H1 (cell line): Measurements from ENCODE around the gene CTIF. TPM values are rescaled to one million over a fixed set of nuclear protein-coding genes. Genes with fewer than 3 reads are reported as not detected.

ENCODE experiments used
- CTBP2 ChIP-seq: IDR thresholded peaks from 2 replicates; pipeline ENCODE4 v1.7.0; 2011; ENCODE audit warnings: borderline replicate concordance, mild to moderate bottlenecking, moderate library complexity, mixed read lengths, low read length; ENCODE audit not compliant: insufficient read depth, insufficient read length
- USF2 ChIP-seq: IDR thresholded peaks from 2 replicates; pipeline ENCODE4 v1.6.1; 2011; ENCODE audit warnings: low read length, improper control_type of control experiment
- polyA plus RNA-seq, 7 experiments: library from polyadenylated mRNA; depleted of rRNA in 3 of 7; stranded (reverse) in 5 of 7; unstranded in 2 of 7; fragments of >200 nt in 5 of 7; fragments of 200-250 nt in 2 of 7; gene quantifications; 1 replicate in 5 of 7; 2 replicates in 1 of 7; 4 replicates in 1 of 7; pipeline versions ENCODE4 v1.2.1 to v1.2.3, GENCODE V29; 2011 to 2013; ENCODE audit warnings: missing spikeins in 2 of 7, mixed read lengths in 2 of 7
- total RNA-seq: library from RNA; stranded (reverse); fragmentation: NEBNext Ultra II Directional; extraction: Animal tissue kit (Norgen Biotek cat#: 25700); gene quantifications from 2 replicates; pipeline ENCODE4 v1.2.1, GENCODE V29; 2021
- TF ChIP-seq, protein P1 (sequence below): fragments of 300-600 bp; sonication (generic); IDR thresholded peaks from 2 replicates; pipeline ENCODE4 v1.7.1; 2012; ENCODE audit warnings: low read length, moderate library complexity, mild to moderate bottlenecking, inconsistent platforms; ENCODE audit not compliant: insufficient replicate concordance

Gene CTIF
- total and polyA plus RNA-seq, 2 of the 8 experiments (the other 6 are each of a cell fraction or from before 2014, with no cell fraction given), result 9.0 to 17.8 TPM

GRCh38 chr18:48600456-48601090 lies 61.7 kb downstream of the CTIF start (continued):
- TF ChIP-seq, protein P1, sequence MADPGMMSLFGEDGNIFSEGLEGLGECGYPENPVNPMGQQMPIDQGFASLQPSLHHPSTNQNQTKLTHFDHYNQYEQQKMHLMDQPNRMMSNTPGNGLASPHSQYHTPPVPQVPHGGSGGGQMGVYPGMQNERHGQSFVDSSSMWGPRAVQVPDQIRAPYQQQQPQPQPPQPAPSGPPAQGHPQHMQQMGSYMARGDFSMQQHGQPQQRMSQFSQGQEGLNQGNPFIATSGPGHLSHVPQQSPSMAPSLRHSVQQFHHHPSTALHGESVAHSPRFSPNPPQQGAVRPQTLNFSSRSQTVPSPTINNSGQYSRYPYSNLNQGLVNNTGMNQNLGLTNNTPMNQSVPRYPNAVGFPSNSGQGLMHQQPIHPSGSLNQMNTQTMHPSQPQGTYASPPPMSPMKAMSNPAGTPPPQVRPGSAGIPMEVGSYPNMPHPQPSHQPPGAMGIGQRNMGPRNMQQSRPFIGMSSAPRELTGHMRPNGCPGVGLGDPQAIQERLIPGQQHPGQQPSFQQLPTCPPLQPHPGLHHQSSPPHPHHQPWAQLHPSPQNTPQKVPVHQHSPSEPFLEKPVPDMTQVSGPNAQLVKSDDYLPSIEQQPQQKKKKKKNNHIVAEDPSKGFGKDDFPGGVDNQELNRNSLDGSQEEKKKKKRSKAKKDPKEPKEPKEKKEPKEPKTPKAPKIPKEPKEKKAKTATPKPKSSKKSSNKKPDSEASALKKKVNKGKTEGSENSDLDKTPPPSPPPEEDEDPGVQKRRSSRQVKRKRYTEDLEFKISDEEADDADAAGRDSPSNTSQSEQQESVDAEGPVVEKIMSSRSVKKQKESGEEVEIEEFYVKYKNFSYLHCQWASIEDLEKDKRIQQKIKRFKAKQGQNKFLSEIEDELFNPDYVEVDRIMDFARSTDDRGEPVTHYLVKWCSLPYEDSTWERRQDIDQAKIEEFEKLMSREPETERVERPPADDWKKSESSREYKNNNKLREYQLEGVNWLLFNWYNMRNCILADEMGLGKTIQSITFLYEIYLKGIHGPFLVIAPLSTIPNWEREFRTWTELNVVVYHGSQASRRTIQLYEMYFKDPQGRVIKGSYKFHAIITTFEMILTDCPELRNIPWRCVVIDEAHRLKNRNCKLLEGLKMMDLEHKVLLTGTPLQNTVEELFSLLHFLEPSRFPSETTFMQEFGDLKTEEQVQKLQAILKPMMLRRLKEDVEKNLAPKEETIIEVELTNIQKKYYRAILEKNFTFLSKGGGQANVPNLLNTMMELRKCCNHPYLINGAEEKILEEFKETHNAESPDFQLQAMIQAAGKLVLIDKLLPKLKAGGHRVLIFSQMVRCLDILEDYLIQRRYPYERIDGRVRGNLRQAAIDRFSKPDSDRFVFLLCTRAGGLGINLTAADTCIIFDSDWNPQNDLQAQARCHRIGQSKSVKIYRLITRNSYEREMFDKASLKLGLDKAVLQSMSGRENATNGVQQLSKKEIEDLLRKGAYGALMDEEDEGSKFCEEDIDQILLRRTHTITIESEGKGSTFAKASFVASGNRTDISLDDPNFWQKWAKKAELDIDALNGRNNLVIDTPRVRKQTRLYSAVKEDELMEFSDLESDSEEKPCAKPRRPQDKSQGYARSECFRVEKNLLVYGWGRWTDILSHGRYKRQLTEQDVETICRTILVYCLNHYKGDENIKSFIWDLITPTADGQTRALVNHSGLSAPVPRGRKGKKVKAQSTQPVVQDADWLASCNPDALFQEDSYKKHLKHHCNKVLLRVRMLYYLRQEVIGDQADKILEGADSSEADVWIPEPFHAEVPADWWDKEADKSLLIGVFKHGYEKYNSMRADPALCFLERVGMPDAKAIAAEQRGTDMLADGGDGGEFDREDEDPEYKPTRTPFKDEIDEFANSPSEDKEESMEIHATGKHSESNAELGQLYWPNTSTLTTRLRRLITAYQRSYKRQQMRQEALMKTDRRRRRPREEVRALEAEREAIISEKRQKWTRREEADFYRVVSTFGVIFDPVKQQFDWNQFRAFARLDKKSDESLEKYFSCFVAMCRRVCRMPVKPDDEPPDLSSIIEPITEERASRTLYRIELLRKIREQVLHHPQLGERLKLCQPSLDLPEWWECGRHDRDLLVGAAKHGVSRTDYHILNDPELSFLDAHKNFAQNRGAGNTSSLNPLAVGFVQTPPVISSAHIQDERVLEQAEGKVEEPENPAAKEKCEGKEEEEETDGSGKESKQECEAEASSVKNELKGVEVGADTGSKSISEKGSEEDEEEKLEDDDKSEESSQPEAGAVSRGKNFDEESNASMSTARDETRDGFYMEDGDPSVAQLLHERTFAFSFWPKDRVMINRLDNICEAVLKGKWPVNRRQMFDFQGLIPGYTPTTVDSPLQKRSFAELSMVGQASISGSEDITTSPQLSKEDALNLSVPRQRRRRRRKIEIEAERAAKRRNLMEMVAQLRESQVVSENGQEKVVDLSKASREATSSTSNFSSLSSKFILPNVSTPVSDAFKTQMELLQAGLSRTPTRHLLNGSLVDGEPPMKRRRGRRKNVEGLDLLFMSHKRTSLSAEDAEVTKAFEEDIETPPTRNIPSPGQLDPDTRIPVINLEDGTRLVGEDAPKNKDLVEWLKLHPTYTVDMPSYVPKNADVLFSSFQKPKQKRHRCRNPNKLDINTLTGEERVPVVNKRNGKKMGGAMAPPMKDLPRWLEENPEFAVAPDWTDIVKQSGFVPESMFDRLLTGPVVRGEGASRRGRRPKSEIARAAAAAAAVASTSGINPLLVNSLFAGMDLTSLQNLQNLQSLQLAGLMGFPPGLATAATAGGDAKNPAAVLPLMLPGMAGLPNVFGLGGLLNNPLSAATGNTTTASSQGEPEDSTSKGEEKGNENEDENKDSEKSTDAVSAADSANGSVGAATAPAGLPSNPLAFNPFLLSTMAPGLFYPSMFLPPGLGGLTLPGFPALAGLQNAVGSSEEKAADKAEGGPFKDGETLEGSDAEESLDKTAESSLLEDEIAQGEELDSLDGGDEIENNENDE, result no peak
- no peak for TF ChIP-seq USF2
- no peak for TF ChIP-seq CTBP2
